Stimulated activated CD8-positive, alpha-beta memory T cell treated with anti-CD3 and anti-CD28 coated beads, Interleukin-12 subunit alpha, Interleukin-12 subunit beta, amount 100 ng/mL, for 24 hours (primary cell): ENCODE data around the gene CKMT1A.
"Not testable (repeated sequence)": the region's sequence is repeated elsewhere in the genome, so short reads cannot be mapped to it uniquely, and the experiment has no call there.

Source experiments
- DNase-seq: peaks from one replicate; pipeline ENCODE4 v3.0.0-alpha.2; 2020; ENCODE audit errors: extremely low read depth

The CKMT1A gene

DNA sequence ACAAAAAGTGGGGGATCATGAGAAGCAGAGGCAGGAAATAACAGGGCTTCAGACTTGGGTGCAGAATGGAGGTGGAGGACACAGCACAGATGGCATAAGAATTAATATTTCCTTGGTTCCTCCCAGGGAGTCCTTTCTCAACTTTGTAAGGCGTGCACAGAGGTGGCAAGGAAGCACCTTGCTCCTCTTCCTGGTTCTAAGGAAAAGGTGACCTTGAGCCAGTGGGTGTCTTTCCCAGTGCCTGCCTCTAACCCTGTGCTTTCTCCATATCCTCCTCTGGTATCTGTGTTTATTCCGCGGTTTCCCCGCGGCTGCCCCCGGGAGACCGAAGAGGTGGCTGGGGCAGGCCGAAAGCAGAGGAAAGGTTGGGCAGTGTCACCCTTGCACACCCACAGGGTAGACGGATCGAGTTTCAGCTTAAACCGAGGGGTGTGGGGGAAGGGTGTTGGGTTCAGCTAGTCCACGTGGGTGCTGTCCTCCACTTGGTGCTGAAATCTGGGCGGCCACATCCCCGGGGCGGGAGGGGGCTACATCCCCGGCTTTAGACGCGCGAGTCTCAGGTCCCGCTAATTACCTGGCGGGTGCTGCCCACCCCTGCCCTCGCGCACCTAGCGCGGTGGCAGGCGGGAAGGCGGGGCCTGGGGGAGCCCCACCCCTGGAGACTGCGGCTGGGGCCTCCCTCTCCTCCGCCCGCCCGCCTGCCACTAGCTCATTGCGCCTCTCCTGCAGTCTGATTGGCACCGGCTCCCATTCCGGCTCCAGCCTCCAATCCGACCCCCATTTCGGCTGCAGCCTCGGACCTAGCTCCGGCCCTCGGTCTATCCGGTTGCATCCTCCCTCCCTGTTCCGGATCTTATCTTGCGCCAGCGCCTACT lies at the start of gene CKMT1A:
Gene CKMT1A (plus strand): TSS at position 712 of the 875 bp plus-strand sequence. CDS start 192 bp downstream, outside the sequence.
- DNase-seq, result not testable (repeated sequence)

GRCh38 chr15:43648649-43649429 lies 44.8 kb upstream of the CKMT1A start, which contains the start of gene CATSPER2:
Gene CATSPER2, minus strand, starts transcription at chr15:43648844. Its CDS starts 783 bp downstream, at chr15:43648061.
- no peak for DNase-seq

- not testable (repeated sequence) for DNase-seq
Observed at GRCh38 chr15:43649430-43649926, 44.2 kb upstream of the CKMT1A start.

DNA sequence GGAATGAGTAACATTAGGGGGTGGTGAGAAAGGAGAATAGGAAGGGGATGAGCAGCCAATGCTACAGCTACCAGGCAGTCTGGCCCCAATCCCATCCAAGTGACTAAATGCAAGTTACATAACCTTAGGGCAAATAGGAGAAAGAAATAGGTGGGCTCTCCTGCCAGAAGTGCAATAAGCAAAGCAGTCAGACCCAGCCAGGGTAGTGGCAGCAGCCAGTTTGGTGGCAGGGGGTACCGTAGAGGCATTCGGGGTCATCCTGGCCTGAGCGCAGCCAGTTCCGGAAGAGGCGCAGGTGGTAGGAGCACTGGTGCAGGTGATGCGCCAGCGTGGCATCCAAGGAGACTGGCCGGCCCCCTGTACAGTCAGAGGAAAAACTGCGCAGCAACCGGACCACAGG lies 33.9 kb upstream of the CKMT1A start:
- DNase-seq, result not testable (repeated sequence)

DNA sequence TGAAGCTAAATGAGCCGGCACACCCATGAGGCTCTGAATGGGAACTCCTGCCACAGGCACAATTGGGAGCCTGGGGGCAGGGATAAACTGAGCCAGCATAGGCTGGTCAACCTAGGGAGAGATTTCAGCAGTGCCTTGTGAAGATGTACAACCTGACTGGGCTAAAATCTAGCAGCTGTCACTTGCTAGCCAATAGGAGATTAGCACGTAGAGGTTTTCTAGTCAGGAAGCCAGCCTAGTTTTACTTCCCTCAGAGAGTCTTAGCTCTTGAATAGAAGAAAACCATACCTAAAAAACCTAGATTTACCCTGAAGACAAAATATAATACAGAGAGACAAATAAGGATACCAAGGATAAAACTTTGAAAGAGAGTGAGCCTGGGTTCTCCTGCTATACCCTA lies 31.4 kb upstream of the CKMT1A start:
- DNase-seq, result not testable (repeated sequence)

DNA sequence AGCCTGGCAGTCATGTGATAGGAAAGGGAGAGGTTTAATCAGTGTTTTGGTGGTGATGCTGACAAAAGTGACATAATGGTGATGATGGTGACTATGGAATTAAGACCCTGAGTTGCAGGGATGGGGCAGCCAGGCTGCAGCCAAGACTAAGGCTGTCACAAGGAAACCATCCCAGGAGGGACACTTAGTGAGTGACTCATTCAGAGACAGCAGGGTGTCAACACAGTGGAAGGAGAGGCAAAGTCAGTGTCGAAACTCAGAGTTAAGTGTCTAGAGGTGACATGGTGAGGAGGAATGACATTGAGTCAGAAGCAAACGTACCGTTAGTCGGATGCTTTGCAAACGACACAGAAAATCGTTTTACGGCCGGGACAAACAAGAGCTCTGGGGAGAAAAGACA lies 30.3 kb upstream of the CKMT1A start:
- DNase-seq, result not testable (repeated sequence)

DNA sequence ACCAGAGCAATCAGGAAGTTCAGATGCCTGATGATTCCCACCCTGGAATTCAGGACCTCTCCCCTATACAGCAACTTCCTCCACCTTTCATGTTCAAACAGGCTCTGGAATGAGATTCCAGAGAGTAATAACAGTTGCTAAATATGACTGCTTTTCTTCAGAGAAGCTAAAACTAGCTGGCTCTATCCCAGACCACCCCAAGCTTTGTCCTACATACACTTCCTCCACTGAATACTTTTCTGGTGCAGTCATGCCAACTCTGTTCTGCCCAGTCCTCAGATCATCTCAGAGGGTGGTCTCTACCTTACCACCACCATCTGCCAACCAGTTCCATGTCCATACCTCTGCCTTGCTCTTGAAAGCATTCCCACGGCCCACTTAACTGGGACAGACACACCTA lies 27.5 kb upstream of the CKMT1A start:
- not testable (repeated sequence) for DNase-seq

GRCh38 chr15:43674175-43674574 lies 19.5 kb upstream of the CKMT1A start:
- DNase-seq, result not testable (repeated sequence)

DNA sequence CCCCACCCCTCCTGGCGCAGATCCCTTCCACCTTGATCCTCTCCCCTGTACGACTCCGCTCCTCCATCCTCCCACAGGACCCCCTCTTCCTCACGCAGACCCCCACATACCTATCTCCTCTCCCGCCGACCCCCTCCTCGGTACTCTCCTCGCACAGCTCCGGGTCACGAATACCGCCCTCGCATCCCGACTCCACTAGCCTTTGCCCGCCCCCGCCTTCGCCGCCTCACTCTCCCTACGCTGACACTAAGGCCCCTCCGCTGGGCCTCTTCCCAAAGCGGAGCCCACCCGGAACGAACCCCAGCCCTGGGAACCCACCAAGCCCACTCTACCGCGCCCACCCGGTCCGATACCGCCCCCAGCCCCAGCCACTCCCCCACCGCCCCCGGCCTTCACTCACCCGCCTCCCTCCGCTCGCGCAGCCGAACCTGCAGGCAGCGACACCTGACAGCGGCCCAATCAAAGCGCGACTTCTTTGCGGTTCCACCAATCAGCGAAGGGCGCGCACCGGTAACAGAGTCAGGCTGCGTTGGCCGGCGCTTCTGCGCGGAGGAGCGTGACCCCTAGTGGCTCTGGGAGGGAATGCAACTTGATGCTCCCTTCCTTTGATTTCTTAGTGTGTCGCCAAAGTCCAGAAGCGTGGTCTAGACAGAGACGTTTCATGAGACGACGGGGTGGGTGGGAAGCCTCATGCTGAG lies 3.9 kb upstream of the CKMT1A start:
- not testable (repeated sequence) for DNase-seq

- not testable (repeated sequence) for DNase-seq
Observed at GRCh38 chr15:43692679-43693078, 980 bp upstream of the CKMT1A start.

GRCh38 chr15:43702174-43702573 lies 8.5 kb downstream of the CKMT1A start:
- no peak for DNase-seq

DNA sequence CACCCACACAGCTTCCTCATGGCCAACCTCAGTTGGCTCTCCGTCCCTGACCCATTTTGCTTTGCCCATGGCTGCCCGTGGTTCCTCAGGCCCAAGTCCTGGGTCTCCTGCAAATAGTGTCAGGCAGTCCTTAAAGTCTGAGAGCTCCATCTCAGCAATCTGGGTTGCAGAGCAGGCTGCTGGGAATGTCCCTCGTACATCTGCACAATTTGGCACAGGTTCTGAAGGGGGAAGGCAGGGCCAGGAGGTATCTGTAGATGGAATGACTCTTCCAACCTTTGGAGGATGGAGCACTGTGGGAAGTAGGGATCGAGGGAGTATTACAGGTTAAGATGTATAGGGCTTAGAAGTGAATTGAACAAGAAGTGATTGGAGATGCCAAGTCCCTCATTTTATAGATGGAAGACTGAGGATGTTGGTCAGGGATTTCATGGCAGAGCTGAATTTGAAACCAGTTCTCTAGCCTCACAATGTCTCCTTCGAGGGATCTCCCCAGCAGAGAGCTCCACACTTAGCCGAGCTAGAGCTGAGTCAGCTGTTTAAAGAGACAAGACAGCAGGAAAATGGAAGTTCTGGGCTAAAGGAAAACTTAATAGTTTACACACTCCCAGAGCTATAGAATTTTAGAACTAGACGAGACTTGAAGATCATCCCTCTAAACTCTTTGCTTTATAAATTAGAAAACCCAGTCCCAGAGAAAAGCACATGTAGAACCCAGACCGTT lies 9.2 kb downstream of the CKMT1A start:
- DNase-seq, result no peak

GRCh38 chr15:43710431-43711131 lies 16.9 kb downstream of the CKMT1A start:
- DNase-seq, result not testable (repeated sequence)

- no peak for DNase-seq
Observed at GRCh38 chr15:43723151-43723550, 29.5 kb downstream of the CKMT1A start.

DNA sequence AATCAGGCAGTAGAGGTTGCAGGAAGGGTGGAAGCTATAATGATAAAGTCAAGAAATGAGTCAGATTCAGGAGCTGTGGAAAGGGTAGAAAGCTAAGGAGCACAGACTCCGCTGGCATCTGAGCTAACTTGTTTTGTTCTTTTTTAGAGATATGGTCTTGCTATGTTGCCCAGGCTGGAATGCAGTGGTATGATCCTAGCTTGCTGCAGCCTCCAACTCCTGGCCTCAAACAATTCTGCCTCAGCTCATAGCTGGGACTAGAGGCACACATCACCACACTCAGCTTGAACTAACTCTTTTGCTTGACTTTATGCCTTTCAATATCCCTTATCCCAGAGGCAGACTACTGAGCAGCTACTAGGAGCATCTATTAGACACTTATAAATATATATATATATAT lies 32.6 kb downstream of the CKMT1A start:
- not testable (repeated sequence) for DNase-seq

GRCh38 chr15:43728053-43728725 lies 34.5 kb downstream of the CKMT1A start:
- DNase-seq, result not testable (repeated sequence)

GRCh38 chr15:43735416-43735815 lies 41.8 kb downstream of the CKMT1A start:
- DNase-seq, result no peak

GRCh38 chr15:43746245-43746902 lies 52.7 kb downstream of the CKMT1A start, which contains the start of gene PDIA3:
Gene PDIA3, plus strand, starts transcription at chr15:43746438. Its CDS starts 102 bp downstream, at chr15:43746540.
- DNase-seq, result peak; percentile 74

DNA sequence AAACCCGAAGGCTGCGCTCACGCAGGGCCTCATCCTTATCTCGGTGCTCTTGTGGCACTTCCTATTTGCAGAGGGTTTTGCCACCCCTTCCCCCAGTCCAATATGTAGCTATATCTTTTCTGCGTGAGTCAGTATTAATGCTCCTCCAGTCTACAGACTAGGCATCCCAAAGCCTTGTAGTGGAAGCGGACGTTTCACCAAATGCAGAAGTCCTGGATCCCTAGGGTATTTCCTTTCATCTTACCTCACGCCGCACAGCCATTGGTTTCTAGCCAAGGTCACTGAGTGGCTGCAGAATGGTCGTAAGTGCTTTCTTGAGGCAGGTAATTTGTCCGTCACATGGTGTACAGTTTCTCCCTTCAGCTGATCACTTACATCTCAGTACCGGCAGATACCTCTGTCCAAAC lies 53.2 kb downstream of the CKMT1A start:
- not testable (repeated sequence) for DNase-seq
